Measurements from ENCODE around the gene LYRM2.

The LYRM2 gene

GRCh38 chr6:89590133-89590532 is 48.4 kb downstream of the LYRM2 start:
- DNase-seq, result no peak

- no peak for DNase-seq
Measured at GRCh38 chr6:89589297-89590025, 49.1 kb downstream of the LYRM2 start.

GRCh38 chr6:89585154-89585553 is 53.4 kb downstream of the LYRM2 start:
- DNase-seq, result no peak

GRCh38 chr6:89584539-89584938 is 54.0 kb downstream of the LYRM2 start:
- no peak for DNase-seq

- DNase-seq, result no peak
Measured at GRCh38 chr6:89583559-89583958, 55.0 kb downstream of the LYRM2 start.

- no peak for DNase-seq
Measured at GRCh38 chr6:89582669-89583325, 55.8 kb downstream of the LYRM2 start.

GRCh38 chr6:89581689-89582088 is 56.9 kb downstream of the LYRM2 start:
- no peak for DNase-seq

- DNase-seq, result no peak
Measured at GRCh38 chr6:89580997-89581666, 57.4 kb downstream of the LYRM2 start.

- no peak for DNase-seq
Measured at GRCh38 chr6:89575562-89575960, 63.0 kb downstream of the LYRM2 start.

- no peak for DNase-seq
Measured at GRCh38 chr6:89574910-89575561, 63.5 kb downstream of the LYRM2 start.

- DNase-seq, result no peak
Measured at GRCh38 chr6:89567630-89568390, 70.7 kb downstream of the LYRM2 start.

GRCh38 chr6:89566930-89567629 is 71.5 kb downstream of the LYRM2 start:
- no peak for DNase-seq

- DNase-seq, result no peak
Measured at GRCh38 chr6:89566008-89566800, 72.3 kb downstream of the LYRM2 start.

GRCh38 chr6:89564752-89565427 is 73.7 kb downstream of the LYRM2 start:
- DNase-seq, result no peak

- DNase-seq, result no peak
Measured at GRCh38 chr6:89563866-89564265, 74.7 kb downstream of the LYRM2 start.

- no peak for DNase-seq
Measured at GRCh38 chr6:89562093-89562973, 76.2 kb downstream of the LYRM2 start.

- no peak for DNase-seq
Measured at GRCh38 chr6:89559487-89559886, 79.1 kb downstream of the LYRM2 start.

- no peak for DNase-seq
Measured at GRCh38 chr6:89555806-89556205, 82.7 kb downstream of the LYRM2 start.

GRCh38 chr6:89555031-89555430 is 83.5 kb downstream of the LYRM2 start:
- no peak for DNase-seq

GRCh38 chr6:89554106-89554505 is 84.4 kb downstream of the LYRM2 start:
- no peak for DNase-seq
